GM23338 (cell line): ENCODE results near the gene RFWD3. TPM values are rescaled to one million over a fixed set of nuclear protein-coding genes. Genes with fewer than 3 reads are reported as not detected.
A peak's percentile ranks its signal among the peaks of the same experiment; 100 is the strongest.

Experiments used
- ATAC-seq: fragments of 200-7000 bp; cut with Tn5 transposase; 3 replicates; pipeline ENCODE4 v1.9.1; 2020
- DNase-seq: peaks from one replicate; pipeline ENCODE4 v3.0.0-alpha.2; 2015; ENCODE audit warnings: low spot score
- H2AFZ ChIP-seq: fragments of 200-600 bp; sonication (generic); 2 replicates; pipeline ENCODE4 v1.8.0; 2016; ENCODE audit warnings: antibody characterized with exemption, mild to moderate bottlenecking, moderate library complexity
- H3F3A ChIP-seq: fragments of 200-600 bp; sonication (generic); replicated peaks from 2 replicates; pipeline ENCODE4 v1.8.0; 2017; ENCODE audit warnings: antibody characterized with exemption, mixed run types, low read depth
- H3K27ac ChIP-seq: fragments of 200-600 bp; sonication (generic); 2 replicates; pipeline ENCODE4 v1.6.1; 2016; ENCODE audit warnings: low read depth
- H3K27me3 ChIP-seq: fragments of 200-600 bp; sonication (generic); 2 replicates; pipeline ENCODE4 v1.8.0; 2016; ENCODE audit warnings: mild to moderate bottlenecking, mixed run types, moderate library complexity; ENCODE audit not compliant: insufficient read depth
- H3K36me3 ChIP-seq: fragments of 200-600 bp; sonication (generic); 2 replicates; pipeline ENCODE4 v1.8.0; 2016; ENCODE audit warnings: mild to moderate bottlenecking; ENCODE audit not compliant: insufficient read depth
- H3K4me1 ChIP-seq: fragments of 200-600 bp; sonication (generic); 2 replicates; pipeline ENCODE4 v1.8.0; 2016; ENCODE audit warnings: mild to moderate bottlenecking, moderate library complexity; ENCODE audit not compliant: insufficient read depth
- H3K4me2 ChIP-seq: fragments of 200-600 bp; sonication (generic); 2 replicates; pipeline ENCODE4 v1.7.1; 2017; ENCODE audit warnings: mixed run types
- H3K4me3 ChIP-seq: fragments of 200-600 bp; sonication (generic); 2 replicates; pipeline ENCODE4 v1.6.1; 2016; ENCODE audit warnings: mixed run types
- H3K79me2 ChIP-seq: fragments of 200-600 bp; sonication (generic); replicated peaks from 2 replicates; pipeline ENCODE4 v1.8.0; 2017; ENCODE audit warnings: mild to moderate bottlenecking; ENCODE audit not compliant: insufficient read depth
- H3K9me2 ChIP-seq: fragments of 200-600 bp; sonication (generic); 2 replicates; pipeline ENCODE4 v1.8.0; 2017; ENCODE audit not compliant: insufficient read depth
- H4K20me1 ChIP-seq: fragments of 200-600 bp; sonication (generic); replicated peaks from 2 replicates; pipeline ENCODE4 v1.8.0; 2017; ENCODE audit warnings: mild to moderate bottlenecking; ENCODE audit not compliant: insufficient read depth
- H3K27ac Mint-ChIP-seq: 2 replicates; pipeline ENCODE4 v1.8.0; 2020; ENCODE audit warnings: inconsistent platforms, mild to moderate bottlenecking, moderate library complexity, mixed read lengths
- H3K27me3 Mint-ChIP-seq: 3 replicates; pipeline ENCODE4 v1.8.0; 2022; ENCODE audit warnings: low read depth, mild to moderate bottlenecking, moderate library complexity, mixed read lengths, inconsistent platforms; ENCODE audit not compliant: insufficient read depth, poor library complexity
- H3K36me3 Mint-ChIP-seq: 3 replicates; pipeline ENCODE4 v1.8.0; 2021; ENCODE audit warnings: low read depth, mild to moderate bottlenecking, inconsistent platforms, moderate library complexity, mixed read lengths
- H3K4me1 Mint-ChIP-seq: 3 replicates; pipeline ENCODE4 v1.8.0; 2020; ENCODE audit warnings: mild to moderate bottlenecking, inconsistent platforms, mixed read lengths
- H3K4me3 Mint-ChIP-seq: 3 replicates; pipeline ENCODE4 v1.8.0; 2021; ENCODE audit warnings: moderate library complexity, mild to moderate bottlenecking, inconsistent platforms, mixed read lengths
- H3K9me3 Mint-ChIP-seq: 3 replicates; pipeline ENCODE4 v1.8.0; 2020; ENCODE audit warnings: moderate library complexity, mild to moderate bottlenecking, inconsistent platforms, mixed read lengths
- CREB1 ChIP-seq: fragments of 250-450 bp; sonication (Bioruptor Pico); IDR thresholded peaks from 2 replicates; pipeline ENCODE4 v1.5.0; 2020; ENCODE audit warnings: low read depth, mild to moderate bottlenecking, moderate library complexity
- EZH2 ChIP-seq: fragments of 200-600 bp; sonication (generic); IDR thresholded peaks from one replicate; pipeline ENCODE4 v1.8.0; 2017; ENCODE audit warnings: antibody characterized with exemption, mild to moderate bottlenecking, low read depth; ENCODE audit not compliant: unreplicated experiment
- EZH2phosphoT487 ChIP-seq: fragments of 200-600 bp; sonication (generic); IDR thresholded peaks from one replicate; pipeline ENCODE4 v1.8.1; 2018; ENCODE audit warnings: antibody characterized with exemption; ENCODE audit not compliant: unreplicated experiment
- STAT1 ChIP-seq: IDR thresholded peaks from one replicate; pipeline ENCODE4 v1.6.1; 2016; ENCODE audit warnings: antibody characterized with exemption; ENCODE audit not compliant: unreplicated experiment
- ZNF331 ChIP-seq: fragments of 250-450 bp; sonication (Bioruptor Pico); IDR thresholded peaks from 2 replicates; pipeline ENCODE4 v1.5.0; 2020; ENCODE audit warnings: low read depth, mild to moderate bottlenecking, moderate library complexity
- polyA plus RNA-seq: library from polyadenylated mRNA; unstranded; fragments of >200 nt; fragmentation: Nextera tagmentation; extraction: Ambion mirVana; gene quantifications from 2 replicates; pipeline ENCODE4 v1.2.1, GENCODE V29; 2016
- total RNA-seq: library from RNA; depleted of rRNA; stranded (reverse); fragments of >200 nt; shearing (Covaris generic); gene quantifications from 2 replicates; pipeline ENCODE4 v1.2.3, GENCODE V29; 2014
- TF ChIP-seq, protein P1 (sequence below), 2 experiments: fragments of 200-600 bp in 1 of 2; sonication (generic) in 1 of 2; conservative IDR thresholded peaks; 2 replicates each; pipeline versions ENCODE4 v1.5.1 to v1.6.1; 2016 to 2017; ENCODE audit warnings: antibody characterized with exemption in 2 of 2, low read depth in 2 of 2, mild to moderate bottlenecking in 2 of 2, moderate library complexity in 1 of 2
- TF ChIP-seq, protein P2 (sequence below): IDR thresholded peaks from one replicate; pipeline ENCODE4 v1.6.1; 2018; ENCODE audit warnings: antibody characterized with exemption; ENCODE audit not compliant: unreplicated experiment
- TF ChIP-seq, protein P3 (sequence below): fragments of 250-450 bp; sonication (Bioruptor Pico); IDR thresholded peaks from 2 replicates; pipeline ENCODE4 v1.5.0; 2020; ENCODE audit warnings: mild to moderate bottlenecking, moderate library complexity

The RFWD3 gene
- total and polyA plus RNA-seq, 2 experiments from 2014 or later = 27.6 to 113 TPM

DNA sequence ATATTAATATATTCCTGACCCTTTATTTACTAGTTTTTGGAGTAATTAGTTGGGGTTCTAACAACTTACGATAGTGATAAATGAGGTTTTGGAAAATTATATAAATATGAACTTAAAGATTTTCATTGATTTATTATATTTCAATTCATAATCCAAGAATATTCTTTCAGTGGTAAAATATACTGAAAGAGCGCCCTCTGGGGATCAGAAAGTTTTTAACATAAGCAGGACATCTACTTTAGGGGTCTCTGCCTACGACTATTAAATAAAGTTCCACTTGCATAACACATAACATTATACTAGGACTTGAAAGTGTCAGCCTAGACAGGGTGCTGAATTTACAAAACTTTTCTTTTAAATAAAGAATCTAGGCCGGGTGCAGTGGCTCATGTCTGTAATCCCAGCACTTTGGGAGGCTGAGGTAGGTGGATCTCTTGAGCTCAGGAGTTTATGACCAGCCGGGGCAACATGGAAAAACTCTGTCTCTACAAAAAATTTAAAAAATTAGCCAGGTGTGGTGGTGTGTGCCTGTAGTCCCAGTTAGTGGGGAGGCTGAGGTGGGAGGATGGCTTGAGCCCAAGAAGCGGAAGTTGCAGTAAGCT, 15.6 kb downstream of the RFWD3 start:
- Histone ChIP-seq H2AFZ (no peak overlapping the region), H3K27ac (no peak overlapping the region), H3K9me2 (no peaks in the 10 kb centered on the region), H3K27me3 (no peaks in the 10 kb centered on the region), H3K4me1 (no peaks in the 10 kb centered on the region), H4K20me1 (peaks cover 70% of the 10 kb centered on the region), H3K4me3 (no peak overlapping the region), H3K4me2 (no peak overlapping the region), H3K36me3 (peaks cover 76% of the 10 kb centered on the region), H3K79me2 (peaks cover 89% of the 10 kb centered on the region), H3F3A (peaks cover 23% of the 10 kb centered on the region)
- no peak for TF ChIP-seq EZH2
- no peak for TF ChIP-seq STAT1
- TF ChIP-seq, protein P1, sequence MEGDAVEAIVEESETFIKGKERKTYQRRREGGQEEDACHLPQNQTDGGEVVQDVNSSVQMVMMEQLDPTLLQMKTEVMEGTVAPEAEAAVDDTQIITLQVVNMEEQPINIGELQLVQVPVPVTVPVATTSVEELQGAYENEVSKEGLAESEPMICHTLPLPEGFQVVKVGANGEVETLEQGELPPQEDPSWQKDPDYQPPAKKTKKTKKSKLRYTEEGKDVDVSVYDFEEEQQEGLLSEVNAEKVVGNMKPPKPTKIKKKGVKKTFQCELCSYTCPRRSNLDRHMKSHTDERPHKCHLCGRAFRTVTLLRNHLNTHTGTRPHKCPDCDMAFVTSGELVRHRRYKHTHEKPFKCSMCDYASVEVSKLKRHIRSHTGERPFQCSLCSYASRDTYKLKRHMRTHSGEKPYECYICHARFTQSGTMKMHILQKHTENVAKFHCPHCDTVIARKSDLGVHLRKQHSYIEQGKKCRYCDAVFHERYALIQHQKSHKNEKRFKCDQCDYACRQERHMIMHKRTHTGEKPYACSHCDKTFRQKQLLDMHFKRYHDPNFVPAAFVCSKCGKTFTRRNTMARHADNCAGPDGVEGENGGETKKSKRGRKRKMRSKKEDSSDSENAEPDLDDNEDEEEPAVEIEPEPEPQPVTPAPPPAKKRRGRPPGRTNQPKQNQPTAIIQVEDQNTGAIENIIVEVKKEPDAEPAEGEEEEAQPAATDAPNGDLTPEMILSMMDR (conservative IDR thresholded peaks at IDR 0.05; ENCODE audit: low read depth in 2 of 2) = peak; percentile 37 to 67
- no peak for TF ChIP-seq ZNF331
- no peak for TF ChIP-seq EZH2phosphoT487
- no peaks in the 10 kb centered on the region for H3K4me1 Mint-ChIP-seq
- ATAC-seq (no peak), DNase-seq (peak; percentile 53)
- H3K27ac Mint-ChIP-seq = no peak overlapping the region
- peaks cover 3% of the 10 kb centered on the region for H3K27me3 Mint-ChIP-seq
- H3K9me3 Mint-ChIP-seq = no peaks in the 10 kb centered on the region; the same call in 2 of the 3 replicates
- H3K4me3 Mint-ChIP-seq = no peak overlapping the region
- peaks cover 77% of the 10 kb centered on the region for H3K36me3 Mint-ChIP-seq

- no peaks in the 10 kb centered on the region; the same call in 2 of the 3 replicates for H3K9me3 Mint-ChIP-seq
- Histone ChIP-seq H4K20me1 (peaks cover 60% of the 10 kb centered on the region), H3K79me2 (peaks cover 78% of the 10 kb centered on the region), H3K9me2 (no peaks in the 10 kb centered on the region), H3K36me3 (peaks cover 77% of the 10 kb centered on the region), H3K27ac (no peak overlapping the region), H3F3A (peaks cover 20% of the 10 kb centered on the region), H3K27me3 (no peaks in the 10 kb centered on the region), H3K4me1 (no peaks in the 10 kb centered on the region), H3K4me3 (no peak overlapping the region), H2AFZ (no peak overlapping the region), H3K4me2 (no peak overlapping the region)
- H3K36me3 Mint-ChIP-seq = peaks cover 77% of the 10 kb centered on the region
- ATAC-seq (no peak), DNase-seq (no peak)
- H3K4me1 Mint-ChIP-seq = no peaks in the 10 kb centered on the region
- H3K27ac Mint-ChIP-seq = no peak overlapping the region
- no peak overlapping the region for H3K4me3 Mint-ChIP-seq
- peaks cover 3% of the 10 kb centered on the region for H3K27me3 Mint-ChIP-seq
- TF ChIP-seq ZNF331 (no peak), CREB1 (CRISPR knock-in tag) (no peak), STAT1 (no peak), EZH2phosphoT487 (no peak)
- TF ChIP-seq, protein P2, sequence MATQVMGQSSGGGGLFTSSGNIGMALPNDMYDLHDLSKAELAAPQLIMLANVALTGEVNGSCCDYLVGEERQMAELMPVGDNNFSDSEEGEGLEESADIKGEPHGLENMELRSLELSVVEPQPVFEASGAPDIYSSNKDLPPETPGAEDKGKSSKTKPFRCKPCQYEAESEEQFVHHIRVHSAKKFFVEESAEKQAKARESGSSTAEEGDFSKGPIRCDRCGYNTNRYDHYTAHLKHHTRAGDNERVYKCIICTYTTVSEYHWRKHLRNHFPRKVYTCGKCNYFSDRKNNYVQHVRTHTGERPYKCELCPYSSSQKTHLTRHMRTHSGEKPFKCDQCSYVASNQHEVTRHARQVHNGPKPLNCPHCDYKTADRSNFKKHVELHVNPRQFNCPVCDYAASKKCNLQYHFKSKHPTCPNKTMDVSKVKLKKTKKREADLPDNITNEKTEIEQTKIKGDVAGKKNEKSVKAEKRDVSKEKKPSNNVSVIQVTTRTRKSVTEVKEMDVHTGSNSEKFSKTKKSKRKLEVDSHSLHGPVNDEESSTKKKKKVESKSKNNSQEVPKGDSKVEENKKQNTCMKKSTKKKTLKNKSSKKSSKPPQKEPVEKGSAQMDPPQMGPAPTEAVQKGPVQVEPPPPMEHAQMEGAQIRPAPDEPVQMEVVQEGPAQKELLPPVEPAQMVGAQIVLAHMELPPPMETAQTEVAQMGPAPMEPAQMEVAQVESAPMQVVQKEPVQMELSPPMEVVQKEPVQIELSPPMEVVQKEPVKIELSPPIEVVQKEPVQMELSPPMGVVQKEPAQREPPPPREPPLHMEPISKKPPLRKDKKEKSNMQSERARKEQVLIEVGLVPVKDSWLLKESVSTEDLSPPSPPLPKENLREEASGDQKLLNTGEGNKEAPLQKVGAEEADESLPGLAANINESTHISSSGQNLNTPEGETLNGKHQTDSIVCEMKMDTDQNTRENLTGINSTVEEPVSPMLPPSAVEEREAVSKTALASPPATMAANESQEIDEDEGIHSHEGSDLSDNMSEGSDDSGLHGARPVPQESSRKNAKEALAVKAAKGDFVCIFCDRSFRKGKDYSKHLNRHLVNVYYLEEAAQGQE = no peak
- TF ChIP-seq, protein P3, sequence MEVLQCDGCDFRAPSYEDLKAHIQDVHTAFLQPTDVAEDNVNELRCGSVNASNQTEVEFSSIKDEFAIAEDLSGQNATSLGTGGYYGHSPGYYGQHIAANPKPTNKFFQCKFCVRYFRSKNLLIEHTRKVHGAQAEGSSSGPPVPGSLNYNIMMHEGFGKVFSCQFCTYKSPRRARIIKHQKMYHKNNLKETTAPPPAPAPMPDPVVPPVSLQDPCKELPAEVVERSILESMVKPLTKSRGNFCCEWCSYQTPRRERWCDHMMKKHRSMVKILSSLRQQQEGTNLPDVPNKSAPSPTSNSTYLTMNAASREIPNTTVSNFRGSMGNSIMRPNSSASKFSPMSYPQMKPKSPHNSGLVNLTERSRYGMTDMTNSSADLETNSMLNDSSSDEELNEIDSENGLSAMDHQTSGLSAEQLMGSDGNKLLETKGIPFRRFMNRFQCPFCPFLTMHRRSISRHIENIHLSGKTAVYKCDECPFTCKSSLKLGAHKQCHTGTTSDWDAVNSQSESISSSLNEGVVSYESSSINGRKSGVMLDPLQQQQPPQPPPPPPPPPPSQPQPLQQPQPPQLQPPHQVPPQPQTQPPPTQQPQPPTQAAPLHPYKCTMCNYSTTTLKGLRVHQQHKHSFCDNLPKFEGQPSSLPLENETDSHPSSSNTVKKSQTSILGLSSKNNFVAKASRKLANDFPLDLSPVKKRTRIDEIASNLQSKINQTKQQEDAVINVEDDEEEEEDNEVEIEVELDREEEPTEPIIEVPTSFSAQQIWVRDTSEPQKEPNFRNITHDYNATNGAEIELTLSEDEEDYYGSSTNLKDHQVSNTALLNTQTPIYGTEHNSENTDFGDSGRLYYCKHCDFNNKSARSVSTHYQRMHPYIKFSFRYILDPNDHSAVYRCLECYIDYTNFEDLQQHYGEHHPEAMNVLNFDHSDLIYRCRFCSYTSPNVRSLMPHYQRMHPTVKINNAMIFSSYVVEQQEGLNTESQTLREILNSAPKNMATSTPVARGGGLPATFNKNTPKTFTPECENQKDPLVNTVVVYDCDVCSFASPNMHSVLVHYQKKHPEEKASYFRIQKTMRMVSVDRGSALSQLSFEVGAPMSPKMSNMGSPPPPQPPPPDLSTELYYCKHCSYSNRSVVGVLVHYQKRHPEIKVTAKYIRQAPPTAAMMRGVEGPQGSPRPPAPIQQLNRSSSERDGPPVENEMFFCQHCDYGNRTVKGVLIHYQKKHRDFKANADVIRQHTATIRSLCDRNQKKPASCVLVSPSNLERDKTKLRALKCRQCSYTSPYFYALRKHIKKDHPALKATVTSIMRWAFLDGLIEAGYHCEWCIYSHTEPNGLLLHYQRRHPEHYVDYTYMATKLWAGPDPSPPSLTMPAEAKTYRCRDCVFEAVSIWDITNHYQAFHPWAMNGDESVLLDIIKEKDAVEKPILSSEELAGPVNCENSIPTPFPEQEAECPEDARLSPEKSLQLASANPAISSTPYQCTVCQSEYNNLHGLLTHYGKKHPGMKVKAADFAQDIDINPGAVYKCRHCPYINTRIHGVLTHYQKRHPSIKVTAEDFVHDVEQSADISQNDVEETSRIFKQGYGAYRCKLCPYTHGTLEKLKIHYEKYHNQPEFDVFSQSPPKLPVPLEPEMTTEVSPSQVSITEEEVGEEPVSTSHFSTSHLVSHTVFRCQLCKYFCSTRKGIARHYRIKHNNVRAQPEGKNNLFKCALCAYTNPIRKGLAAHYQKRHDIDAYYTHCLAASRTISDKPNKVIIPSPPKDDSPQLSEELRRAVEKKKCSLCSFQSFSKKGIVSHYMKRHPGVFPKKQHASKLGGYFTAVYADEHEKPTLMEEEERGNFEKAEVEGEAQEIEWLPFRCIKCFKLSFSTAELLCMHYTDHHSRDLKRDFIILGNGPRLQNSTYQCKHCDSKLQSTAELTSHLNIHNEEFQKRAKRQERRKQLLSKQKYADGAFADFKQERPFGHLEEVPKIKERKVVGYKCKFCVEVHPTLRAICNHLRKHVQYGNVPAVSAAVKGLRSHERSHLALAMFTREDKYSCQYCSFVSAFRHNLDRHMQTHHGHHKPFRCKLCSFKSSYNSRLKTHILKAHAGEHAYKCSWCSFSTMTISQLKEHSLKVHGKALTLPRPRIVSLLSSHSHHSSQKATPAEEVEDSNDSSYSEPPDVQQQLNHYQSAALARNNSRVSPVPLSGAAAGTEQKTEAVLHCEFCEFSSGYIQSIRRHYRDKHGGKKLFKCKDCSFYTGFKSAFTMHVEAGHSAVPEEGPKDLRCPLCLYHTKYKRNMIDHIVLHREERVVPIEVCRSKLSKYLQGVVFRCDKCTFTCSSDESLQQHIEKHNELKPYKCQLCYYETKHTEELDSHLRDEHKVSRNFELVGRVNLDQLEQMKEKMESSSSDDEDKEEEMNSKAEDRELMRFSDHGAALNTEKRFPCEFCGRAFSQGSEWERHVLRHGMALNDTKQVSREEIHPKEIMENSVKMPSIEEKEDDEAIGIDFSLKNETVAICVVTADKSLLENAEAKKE = no peak
These were observed 16.7 kb downstream of the RFWD3 start for GRCh38 chr16:74649839-74650504.
